GM12892 (cell line): ENCODE measurements around the gene MYCL.

Source experiments
- POLR2A ChIP-seq: IDR thresholded peaks from 2 replicates; pipeline ENCODE4 v1.6.1; 2011; ENCODE audit warnings: low read depth, low read length, control low read depth
- TAF1 ChIP-seq: IDR thresholded peaks from 2 replicates; pipeline ENCODE4 v1.6.1; 2011; ENCODE audit warnings: low read depth, mild to moderate bottlenecking, control low read depth, low read length, borderline replicate concordance

DNA sequence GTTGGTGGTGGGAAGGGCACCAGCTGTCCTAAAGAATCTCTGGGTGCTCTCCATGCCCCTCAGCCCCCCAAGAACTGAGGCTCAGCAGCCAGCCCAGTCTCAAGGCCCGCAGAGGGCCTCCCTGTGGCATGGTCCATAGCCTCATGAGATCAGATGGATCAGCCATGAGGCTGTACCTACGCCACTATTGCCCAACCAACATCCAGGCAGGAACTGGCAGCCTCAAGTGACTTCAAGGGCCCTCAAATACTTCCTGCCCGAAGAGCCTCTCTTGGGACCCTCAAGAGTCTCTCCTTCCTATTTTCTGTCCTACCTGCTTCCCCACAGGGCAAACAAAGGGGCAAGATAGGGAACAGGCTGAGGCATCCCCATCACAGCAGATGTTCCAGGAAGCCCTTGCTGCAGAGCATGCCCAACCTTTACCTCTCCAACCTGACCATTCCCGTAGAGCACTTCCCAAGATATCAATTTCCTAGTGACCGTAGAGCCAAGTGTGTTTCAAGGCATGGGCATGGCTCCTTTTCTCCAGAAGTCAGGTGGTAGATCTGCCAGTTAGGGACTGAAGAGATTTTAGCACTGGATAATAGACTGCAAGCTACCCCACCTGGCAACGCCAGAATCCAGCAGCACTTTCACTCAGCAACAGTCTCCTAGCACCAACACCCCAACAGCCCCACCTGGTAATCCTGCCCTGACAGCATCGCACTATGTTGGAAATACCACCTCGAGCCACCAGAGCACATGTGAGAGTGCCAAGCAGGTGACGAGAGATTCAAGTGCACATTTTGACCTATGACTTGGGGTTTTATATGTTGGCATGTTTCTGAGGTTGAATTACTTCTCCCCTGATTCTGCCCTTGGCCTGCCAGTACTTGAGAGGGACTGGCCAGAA lies 39.5 kb upstream of the MYCL start:
- TF ChIP-seq TAF1 (no peak), POLR2A (no peak)
